ENCODE results near the gene TRPV3.

DNA sequence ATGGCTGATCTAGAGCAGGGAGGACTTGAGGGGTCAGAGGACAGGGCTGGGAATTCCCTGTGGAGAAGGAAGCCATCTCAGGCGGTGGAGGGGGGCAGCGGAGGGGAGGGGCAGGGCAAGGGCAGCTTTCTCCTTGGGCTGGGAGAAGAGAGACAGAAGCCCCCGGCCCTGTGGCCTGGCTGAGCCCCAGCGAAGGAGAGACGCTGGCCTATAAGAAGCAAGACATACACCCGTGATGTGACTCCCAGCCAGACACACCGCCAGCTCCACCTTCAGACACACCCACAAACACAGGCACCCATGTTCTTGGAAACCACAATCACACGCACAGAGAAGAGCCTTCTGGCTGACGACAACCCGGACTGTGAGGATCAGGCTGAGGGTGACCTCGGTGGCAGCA, 10.0 kb downstream of the TRPV3 start:
- TF ChIP-seq, protein P1, sequence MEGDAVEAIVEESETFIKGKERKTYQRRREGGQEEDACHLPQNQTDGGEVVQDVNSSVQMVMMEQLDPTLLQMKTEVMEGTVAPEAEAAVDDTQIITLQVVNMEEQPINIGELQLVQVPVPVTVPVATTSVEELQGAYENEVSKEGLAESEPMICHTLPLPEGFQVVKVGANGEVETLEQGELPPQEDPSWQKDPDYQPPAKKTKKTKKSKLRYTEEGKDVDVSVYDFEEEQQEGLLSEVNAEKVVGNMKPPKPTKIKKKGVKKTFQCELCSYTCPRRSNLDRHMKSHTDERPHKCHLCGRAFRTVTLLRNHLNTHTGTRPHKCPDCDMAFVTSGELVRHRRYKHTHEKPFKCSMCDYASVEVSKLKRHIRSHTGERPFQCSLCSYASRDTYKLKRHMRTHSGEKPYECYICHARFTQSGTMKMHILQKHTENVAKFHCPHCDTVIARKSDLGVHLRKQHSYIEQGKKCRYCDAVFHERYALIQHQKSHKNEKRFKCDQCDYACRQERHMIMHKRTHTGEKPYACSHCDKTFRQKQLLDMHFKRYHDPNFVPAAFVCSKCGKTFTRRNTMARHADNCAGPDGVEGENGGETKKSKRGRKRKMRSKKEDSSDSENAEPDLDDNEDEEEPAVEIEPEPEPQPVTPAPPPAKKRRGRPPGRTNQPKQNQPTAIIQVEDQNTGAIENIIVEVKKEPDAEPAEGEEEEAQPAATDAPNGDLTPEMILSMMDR (IDR thresholded peaks at IDR 0.05 in 2 of 3, conservative IDR thresholded peaks at IDR 0.05 in 1 of 3; ENCODE audit: insufficient read depth in 2 of 3, low read depth in 1 of 3, low read length in 3 of 3) = no peak
- TF ChIP-seq ZBTB17 (CRISPR knock-in tag; IDR thresholded peaks at IDR 0.05) = no peak
- no peak for TF ChIP-seq GATA2 (CRISPR knock-in tag; IDR thresholded peaks at IDR 0.05)
- TF ChIP-seq, protein P2, sequence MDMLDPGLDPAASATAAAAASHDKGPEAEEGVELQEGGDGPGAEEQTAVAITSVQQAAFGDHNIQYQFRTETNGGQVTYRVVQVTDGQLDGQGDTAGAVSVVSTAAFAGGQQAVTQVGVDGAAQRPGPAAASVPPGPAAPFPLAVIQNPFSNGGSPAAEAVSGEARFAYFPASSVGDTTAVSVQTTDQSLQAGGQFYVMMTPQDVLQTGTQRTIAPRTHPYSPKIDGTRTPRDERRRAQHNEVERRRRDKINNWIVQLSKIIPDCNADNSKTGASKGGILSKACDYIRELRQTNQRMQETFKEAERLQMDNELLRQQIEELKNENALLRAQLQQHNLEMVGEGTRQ (CRISPR knock-in tag; IDR thresholded peaks at IDR 0.05) = no peak
